Neutrophil (primary cell): ENCODE measurements around the gene SPCS3.

Source experiments
- H3K27ac ChIP-seq: fragments of 200-600 bp; sonication (generic); 2 replicates; pipeline ENCODE4 v1.5.1; 2016; ENCODE audit warnings: mild to moderate bottlenecking, moderate library complexity
- H3K27me3 ChIP-seq: fragments of 200-600 bp; sonication (generic); 2 replicates; pipeline ENCODE4 v1.6.0; 2016; ENCODE audit warnings: mild to moderate bottlenecking
- H3K36me3 ChIP-seq: fragments of 200-600 bp; sonication (generic); 2 replicates; pipeline ENCODE4 v1.5.1; 2017
- H3K4me1 ChIP-seq, 2 experiments: fragments of 200-600 bp in 1 of 2; sonication (generic) in 1 of 2; 1 replicate in 1 of 2; 2 replicates in 1 of 2; pipeline versions ENCODE4 v1.5.1 to v1.6.1; 2013 to 2016; ENCODE audit warnings: low read depth in 1 of 2, low read length in 1 of 2, mild to moderate bottlenecking in 1 of 2, moderate library complexity in 1 of 2; ENCODE audit not compliant: control insufficient read depth in 1 of 2, insufficient read depth in 1 of 2
- H3K4me3 ChIP-seq, 2 experiments: fragments of 200-600 bp in 1 of 2; sonication (generic) in 1 of 2; 1 replicate in 1 of 2; 2 replicates in 1 of 2; pipeline ENCODE4 v1.5.1; 2013 to 2016; ENCODE audit warnings: low read depth in 1 of 2, low read length in 1 of 2, mild to moderate bottlenecking in 1 of 2, moderate library complexity in 1 of 2
- H3K9me3 ChIP-seq: fragments of 200-600 bp; sonication (generic); 2 replicates; pipeline ENCODE4 v1.5.1; 2016
- CTCF ChIP-seq: fragments of 200-600 bp; sonication (generic); IDR thresholded peaks from 2 replicates; pipeline ENCODE4 v1.5.1; 2016; ENCODE audit warnings: antibody characterized with exemption

Gene SPCS3

GRCh38 chr4:176313596-176314336, 6.0 kb upstream of the SPCS3 start:
- Histone ChIP-seq H3K9me3 (no peaks in the 10 kb centered on the region), H3K27ac (no peak overlapping the region), H3K36me3 (no peaks in the 10 kb centered on the region), H3K4me1 (peaks cover 2% of the 10 kb centered on the region in 2 experiments), H3K27me3 (peaks cover 21% of the 10 kb centered on the region), H3K4me3 (no peak overlapping the region)
- TF ChIP-seq CTCF = no peak

- Histone ChIP-seq H3K9me3 (no peaks in the 10 kb centered on the region), H3K27ac (peak overlapping the region; percentile 97), H3K4me1 (peaks cover 26 to 35% of the 10 kb centered on the region in 2 experiments), H3K4me3 (peak overlapping the region; percentile 94 to 95), H3K36me3 (no peaks in the 10 kb centered on the region), H3K27me3 (no peaks in the 10 kb centered on the region)
- TF ChIP-seq CTCF = no peak
These were observed 539 bp upstream of the SPCS3 start for GRCh38 chr4:176319151-176319703.

GRCh38 chr4:176320340-176320975, 692 bp downstream of the SPCS3 start:
- TF ChIP-seq CTCF = peak; percentile 11
- Histone ChIP-seq H3K4me1 (peaks cover 34 to 44% of the 10 kb centered on the region in 2 experiments), H3K27ac (peak overlapping the region; percentile 97), H3K4me3 (peak overlapping the region; percentile 94 to 95), H3K9me3 (no peaks in the 10 kb centered on the region), H3K27me3 (no peaks in the 10 kb centered on the region), H3K36me3 (no peaks in the 10 kb centered on the region)

- no peak for TF ChIP-seq CTCF
- Histone ChIP-seq H3K9me3 (no peaks in the 10 kb centered on the region), H3K27ac (peak overlapping the region; percentile 97), H3K4me3 (peak overlapping the region; percentile 94 to 95), H3K27me3 (no peaks in the 10 kb centered on the region), H3K4me1 (peaks cover 34 to 44% of the 10 kb centered on the region in 2 experiments), H3K36me3 (no peaks in the 10 kb centered on the region)
These were observed 1.2 kb downstream of the SPCS3 start for GRCh38 chr4:176320976-176321361.

GRCh38 chr4:176321589-176321988, 1.8 kb downstream of the SPCS3 start:
- H3K27ac ChIP-seq = no peak overlapping the region
- TF ChIP-seq CTCF = no peak
- H3K9me3 ChIP-seq = no peaks in the 10 kb centered on the region
- H3K4me1 ChIP-seq = peaks cover 34 to 44% of the 10 kb centered on the region in 2 experiments
- H3K27me3 ChIP-seq = no peaks in the 10 kb centered on the region
- H3K36me3 ChIP-seq = no peaks in the 10 kb centered on the region
- H3K4me3 ChIP-seq = peak overlapping the region in 1 of 2 experiments; percentile 94
